K562 (cell line): ENCODE measurements around the gene FBXO10. TPM values are rescaled to one million over a fixed set of nuclear protein-coding genes. Genes with fewer than 3 reads are reported as not detected.

ENCODE experiments used
- ATAC-seq: fragments of 200-7000 bp; cut with Tn5 transposase; 3 replicates; pipeline ENCODE4 v1.9.1; 2020; ENCODE audit warnings: moderate library complexity
- BruUV-seq: library from RNA; stranded (reverse); fragments of 400-500 nt; replicated peaks from 2 replicates; lab custom pipeline; 2021; lab: Mats Ljungman, UMichigan
- CTCF ChIA-PET: fragments of 300-600 bp; formaldehyde crosslinking; extraction: SDS; loops from one replicate; lab custom pipeline; 2021; ENCODE audit warnings: low intra/inter-chr PET ratio; lab: Yijun Ruan, JAX
- POLR2A ChIA-PET: fragments of 300-600, 350-650 bp; sonication (Branson Sonifier 250); formaldehyde crosslinking; extraction: SDS; loops from one replicate; lab custom pipeline; 2021; ENCODE audit warnings: antibody characterized with exemption, inconsistent platforms; lab: Yijun Ruan, JAX
- DNase-seq, 4 experiments: peaks; one replicate each; pipeline versions ENCODE4 v3.0.0 to v3.0.0-alpha.2; 2011 to 2018; ENCODE audit warnings: low spot score in 3 of 4, mixed read lengths in 3 of 4; ENCODE audit errors: extremely low read depth in 1 of 4
- FAIRE-seq: peaks from 2 replicates; lab custom pipeline; 2011; peaks lifted over from hg19 to GRCh38; lab: Jason Lieb, UNC
- H2AFZ ChIP-seq: 2 replicates; pipeline ENCODE4 v1.6.0; 2011; ENCODE audit warnings: low read depth, low read length, control low read depth, inconsistent platforms
- H3K27ac ChIP-seq: fragments of 200-600 bp; 3 replicates; pipeline ENCODE4 v1.8.0; 2011; ENCODE audit warnings: low read depth, mild to moderate bottlenecking, control low read depth, inconsistent platforms, low read length, moderate library complexity, mixed read lengths; ENCODE audit errors: extremely low read depth
- H3K27me3 ChIP-seq, 2 experiments: fragments of 300-600 bp in 1 of 2; 2 replicates in 1 of 2; 3 replicates in 1 of 2; pipeline versions ENCODE4 v1.6.0 to v1.8.0; 2011; ENCODE audit warnings: inconsistent platforms in 2 of 2, low read length in 2 of 2, mild to moderate bottlenecking in 1 of 2, mixed read lengths in 1 of 2, moderate library complexity in 1 of 2; ENCODE audit not compliant: control insufficient read depth in 2 of 2, insufficient read depth in 2 of 2
- H3K36me3 ChIP-seq: fragments of 300-600 bp; 3 replicates; pipeline ENCODE4 v1.8.0; 2011; ENCODE audit warnings: mild to moderate bottlenecking, low read length, inconsistent platforms; ENCODE audit not compliant: control insufficient read depth, insufficient read depth
- H3K4me1 ChIP-seq, 2 experiments: fragments of 200-600 bp in 1 of 2; replicated peaks in 1 of 2; 2 replicates in 1 of 2; 3 replicates in 1 of 2; pipeline versions ENCODE4 v1.5.1 to v1.8.0; 2011; ENCODE audit warnings: inconsistent platforms in 2 of 2, low read length in 2 of 2, mild to moderate bottlenecking in 1 of 2, mixed read lengths in 1 of 2, moderate library complexity in 1 of 2; ENCODE audit not compliant: control insufficient read depth in 2 of 2, insufficient read depth in 2 of 2
- H3K4me2 ChIP-seq: 2 replicates; pipeline ENCODE4 v1.6.1; 2011; ENCODE audit warnings: low read length, control low read depth, inconsistent platforms, mixed read lengths; ENCODE audit not compliant: insufficient read depth
- H3K4me3 ChIP-seq: fragments of 200-600 bp; sonication (generic), shearing (Covaris generic); 2 replicates; pipeline ENCODE4 v1.5.1; 2016; ENCODE audit warnings: control low read depth, inconsistent platforms
- H3K79me2 ChIP-seq: fragments of 200-600 bp; 3 replicates; pipeline ENCODE4 v1.8.0; 2011; ENCODE audit warnings: low read length, inconsistent platforms; ENCODE audit not compliant: control insufficient read depth, insufficient read depth
- H3K9ac ChIP-seq, 2 experiments: 2 replicates each; pipeline versions ENCODE4 v1.6.0 to v1.6.1; 2011; ENCODE audit warnings: low read depth in 2 of 2, low read length in 2 of 2, control low read depth in 1 of 2, inconsistent platforms in 1 of 2, mild to moderate bottlenecking in 1 of 2, mixed read lengths in 1 of 2; ENCODE audit not compliant: insufficient read depth in 1 of 2
- H3K9me1 ChIP-seq: one replicate; pipeline ENCODE4 v1.6.0; 2011; ENCODE audit warnings: inconsistent platforms, mild to moderate bottlenecking, low read length, moderate library complexity; ENCODE audit not compliant: control insufficient read depth, insufficient read depth
- H3K9me3 ChIP-seq: replicated peaks from 2 replicates; pipeline ENCODE4 v1.5.1; 2011; ENCODE audit warnings: low read depth, low read length, inconsistent platforms; ENCODE audit not compliant: control insufficient read depth, insufficient read depth
- H4K20me1 ChIP-seq: replicated peaks from 2 replicates; pipeline ENCODE4 v1.6.1; 2011; ENCODE audit warnings: low read length, inconsistent platforms, mixed read lengths; ENCODE audit not compliant: control insufficient read depth, insufficient read depth
- ARID3A ChIP-seq: IDR thresholded peaks from 2 replicates; pipeline ENCODE4 v1.6.1; 2012; ENCODE audit warnings: low read depth, low read length, improper control_type of control experiment, borderline replicate concordance
- ARID3B ChIP-seq: fragments of 250-450 bp; sonication (Bioruptor Pico); IDR thresholded peaks from 2 replicates; pipeline ENCODE4 v1.4.0; 2020; ENCODE audit warnings: borderline replicate concordance
- ATF2 ChIP-seq: sonication (generic); formaldehyde crosslinking; IDR thresholded peaks from 2 replicates; pipeline ENCODE4 v1.8.1; 2022; ENCODE audit warnings: missing genetic modification reagents
- ETS1 ChIP-seq: conservative IDR thresholded peaks from 2 replicates; pipeline ENCODE4 v1.6.1; 2011; ENCODE audit warnings: low read depth, mild to moderate bottlenecking, low read length; ENCODE audit not compliant: control insufficient read depth
- EZH2 ChIP-seq: IDR thresholded peaks from 2 replicates; pipeline ENCODE4 v1.6.1; 2012; ENCODE audit warnings: low read depth, mild to moderate bottlenecking, inconsistent platforms, low read length, borderline replicate concordance
- JUNB ChIP-seq: fragments of 450-650 bp; formaldehyde crosslinking; conservative IDR thresholded peaks from 2 replicates; pipeline ENCODE4 v1.4.0; 2020; ENCODE audit warnings: mild to moderate bottlenecking
- MAFF ChIP-seq: IDR thresholded peaks from 2 replicates; pipeline ENCODE4 v1.6.1; 2012; ENCODE audit warnings: low read length, improper control_type of control experiment
- MCM2 ChIP-seq: fragments of 450-650 bp; IDR thresholded peaks from 2 replicates; pipeline ENCODE4 v1.6.1; 2017; ENCODE audit warnings: low read depth, mild to moderate bottlenecking
- NCOA6 ChIP-seq: fragments of 450-650 bp; IDR thresholded peaks from 2 replicates; pipeline ENCODE4 v1.6.1; 2017; ENCODE audit warnings: mild to moderate bottlenecking
- NFATC3 ChIP-seq: fragments of 450-650 bp; IDR thresholded peaks from 2 replicates; pipeline ENCODE4 v1.6.1; 2017; ENCODE audit warnings: mild to moderate bottlenecking
- NR2F6 ChIP-seq: fragments of 450-650 bp; formaldehyde crosslinking; IDR thresholded peaks from 2 replicates; pipeline ENCODE4 v1.4.0; 2020; ENCODE audit warnings: mild to moderate bottlenecking
- POLR2H ChIP-seq: IDR thresholded peaks from 2 replicates; pipeline ENCODE4 v1.6.1; 2016; ENCODE audit warnings: missing genetic modification characterization, low read depth, mild to moderate bottlenecking, control low read depth, missing compliant biosample characterization, moderate library complexity
- WGBS: fragments of 100-300 bp; shearing (Covaris generic); methylation state at CpG from one replicate; pipeline ENCODE4 v1.1.6; 2016; ENCODE audit warnings: low coverage, mixed read lengths; ENCODE audit not compliant: insufficient coverage; ENCODE audit errors: missing lambda C conversion rate; 5-methylcytosine and 5-hydroxymethylcytosine counted together
- in situ Hi-C: fragments of 300-500 bp; cut with MboI; formaldehyde crosslinking; loops from 4 replicates; pipeline ENCODE4 v1.15.0; 2018; ENCODE audit warnings: inconsistent platforms, mixed read lengths
- intact Hi-C: fragments of 100-400 bp; cut with micrococcal nuclease; formaldehyde crosslinking; loops from 2 replicates; pipeline ENCODE4 v1.14.2; 2022
- polyA plus RNA-seq, 8 experiments: library from polyadenylated mRNA; depleted of rRNA in 4 of 8; stranded (reverse) in 5 of 8; unstranded in 3 of 8; fragments of >200 nt; fragmentation: Nextera tagmentation in 2 of 8; fragmentation: Illumina TruSeq in 1 of 8; extraction: Ambion mirVana in 2 of 8; extraction: Trizol in 1 of 8; gene quantifications; 2 replicates each; pipeline versions ENCODE4 v1.2.1 to v1.2.3, GENCODE V29; 2011 to 2014; ENCODE audit warnings: inconsistent platforms in 1 of 8, missing spikeins in 1 of 8
- total RNA-seq, 7 experiments: library from RNA; depleted of rRNA in 6 of 7; stranded (reverse); fragments of >200 nt in 6 of 7; fragmentation: Illumina TruSeq in 2 of 7; extraction: Trizol in 2 of 7; gene quantifications; 2 replicates each; pipeline versions ENCODE4 v1.2.1 to v1.2.3, GENCODE V29; 2011 to 2021; ENCODE audit warnings: low replicate concordance in 1 of 7

The FBXO10 gene
- total and polyA plus RNA-seq, 9 of the 15 experiments (the other 6 are each of a cell fraction or from before 2014, with no cell fraction given): 0.84 to 9.9 (median 6.0) TPM

- intact Hi-C loops (no loop called here), in situ Hi-C loops (no loop called here)
- DNase-seq (no peak), ATAC-seq (no peak), FAIRE-seq (no peak)
- Histone ChIP-seq H3K4me1 (no peaks in the 10 kb centered on the region), H3K9me1 (no peaks in the 10 kb centered on the region), H3K4me2 (no peak overlapping the region), H3K27ac (no peak overlapping the region)
- POLR2A ChIA-PET: interaction anchor here (0.7 to 1.2 kb wide), 5 partner anchors 10 to 782 kb away, joined by 3 to 4 read pairs (median 3); partner anchors contain the start of gene POLR1E
- WGBS: 87% methylated on average over 5 of the region's 5 CpGs
- no peak for TF ChIP-seq ETS1
- no peak for TF ChIP-seq NCOA6
- no peak for TF ChIP-seq MAFF
- no peak for TF ChIP-seq POLR2H
- no peak for TF ChIP-seq NFATC3
- no peak for TF ChIP-seq MCM2
- no peak for TF ChIP-seq EZH2
- no peak for TF ChIP-seq NR2F6 (CRISPR knock-in tag)
- no peak for TF ChIP-seq ARID3B (CRISPR knock-in tag)
- no peak for TF ChIP-seq JUNB (CRISPR knock-in tag)
- TF ChIP-seq ATF2 (CRISPR knock-in tag): no peak
- TF ChIP-seq ARID3A: no peak
- TF ChIP-seq, all 486 proteins: peak for 0
- H3K36me3 ChIP-seq: peaks cover 44% of the 10 kb centered on the region
- no peak overlapping the region for H2AFZ ChIP-seq
- H3K9me3 ChIP-seq: no peaks in the 10 kb centered on the region
- CTCF ChIA-PET: no interaction called here
- peaks cover 23% of the 10 kb centered on the region; the same call in 2 of the 3 replicates for H3K79me2 ChIP-seq
- BruUV-seq: no TSS peak
- no peaks in the 10 kb centered on the region for H4K20me1 ChIP-seq
- H3K9ac ChIP-seq: no peak overlapping the region
- H3K27me3 ChIP-seq: no peaks in the 10 kb centered on the region
- no peak overlapping the region for H3K4me3 ChIP-seq
Observed at GRCh38 chr9:37575511-37575914, 667 bp downstream of the FBXO10 start.
